Stimulated activated naive CD8-positive, alpha-beta T cell treated with anti-CD3 and anti-CD28 coated beads, Interleukin-15, amount 100 ng/mL, for 72 hours (primary cell): ENCODE measurements around the gene DIP2A.
A peak's percentile ranks its signal among the peaks of the same experiment; 100 is the strongest.
"Not testable (repeated sequence)": the region's sequence is repeated elsewhere in the genome, so short reads cannot be mapped to it uniquely, and the experiment has no call there.

Experiments
- ATAC-seq: fragments of 150-1000 bp; cut with Tn5 transposase; 2 replicates; pipeline ENCODE4 v1.10.0; 2021; ENCODE audit warnings: mild to moderate bottlenecking, moderate library complexity
- DNase-seq, 2 donors: peaks; one replicate each; pipeline ENCODE4 v3.0.0; 2021 to 2022
- H3K27ac Mint-ChIP-seq, 2 donors: one replicate each; pipeline ENCODE4 v1.8.0; 2022; ENCODE audit warnings: mild to moderate bottlenecking in 2 of 2, mixed read lengths in 2 of 2, moderate library complexity in 2 of 2
- H3K27me3 Mint-ChIP-seq: one replicate; pipeline ENCODE4 v1.8.0; 2022; ENCODE audit warnings: mixed read lengths
- H3K4me1 Mint-ChIP-seq: one replicate; pipeline ENCODE4 v1.8.0; 2022; ENCODE audit warnings: mild to moderate bottlenecking, mixed read lengths
- H3K4me3 Mint-ChIP-seq, 2 donors: one replicate each; pipeline ENCODE4 v1.8.0; 2022; ENCODE audit warnings: mild to moderate bottlenecking in 2 of 2, mixed read lengths in 2 of 2, moderate library complexity in 1 of 2
- H3K9me3 Mint-ChIP-seq, 2 donors: one replicate each; pipeline ENCODE4 v1.8.0; 2022; ENCODE audit warnings: mixed read lengths in 2 of 2

The DIP2A gene

GRCh38 chr21:46572850-46573249, 114.2 kb downstream of the DIP2A start:
- H3K27me3 Mint-ChIP-seq, result no peaks in the 10 kb centered on the region
- DNase-seq, result no peak
- H3K4me1 Mint-ChIP-seq, result peaks cover 6% of the 10 kb centered on the region
- ATAC-seq, result no peak
- H3K9me3 Mint-ChIP-seq, result peaks cover 5 to 15% of the 10 kb centered on the region in 2 donors
- H3K4me3 Mint-ChIP-seq, result no peak overlapping the region
- H3K27ac Mint-ChIP-seq, result no peak overlapping the region

GRCh38 chr21:46577786-46578185, 119.1 kb downstream of the DIP2A start:
- H3K4me1 Mint-ChIP-seq, ATAC-seq, DNase-seq, H3K27me3 Mint-ChIP-seq, H3K4me3 Mint-ChIP-seq, H3K27ac Mint-ChIP-seq: not testable (repeated sequence)
- peaks cover 29 to 56% of the 10 kb centered on the region in 2 donors for H3K9me3 Mint-ChIP-seq

DNA sequence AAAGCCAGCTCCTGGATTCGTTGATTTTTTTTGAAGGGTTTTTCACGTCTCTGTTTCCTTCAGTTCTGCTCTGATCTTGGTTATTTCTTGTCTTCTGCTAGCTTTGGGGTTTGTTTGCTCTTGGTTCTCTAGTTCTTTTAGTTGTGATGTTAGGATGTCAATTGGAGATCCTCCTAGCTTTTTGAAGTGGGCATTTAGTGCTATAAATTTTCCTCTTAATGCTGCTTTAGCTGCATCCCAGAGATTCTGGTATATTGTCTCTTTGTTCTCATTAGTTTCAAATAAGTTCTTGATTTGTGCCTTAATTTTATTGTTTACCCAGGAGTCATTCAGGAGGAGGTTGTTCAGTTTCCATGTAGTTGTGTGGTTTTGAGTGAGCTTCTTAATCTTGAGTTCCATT, 120.7 kb downstream of the DIP2A start:
- H3K27me3 Mint-ChIP-seq, DNase-seq, ATAC-seq, H3K4me3 Mint-ChIP-seq, H3K4me1 Mint-ChIP-seq, H3K27ac Mint-ChIP-seq: not testable (repeated sequence)
- peaks cover 38 to 66% of the 10 kb centered on the region in 2 donors for H3K9me3 Mint-ChIP-seq

- DNase-seq (no peak), ATAC-seq (no peak)
- no peak overlapping the region for H3K4me3 Mint-ChIP-seq
- peaks cover 7% of the 10 kb centered on the region for H3K4me1 Mint-ChIP-seq
- H3K27me3 Mint-ChIP-seq, result no peaks in the 10 kb centered on the region
- no peak overlapping the region for H3K27ac Mint-ChIP-seq
- H3K9me3 Mint-ChIP-seq, result peaks cover 52 to 83% of the 10 kb centered on the region in 2 donors
Measured at GRCh38 chr21:46581780-46582307, 123.2 kb downstream of the DIP2A start.

DNA sequence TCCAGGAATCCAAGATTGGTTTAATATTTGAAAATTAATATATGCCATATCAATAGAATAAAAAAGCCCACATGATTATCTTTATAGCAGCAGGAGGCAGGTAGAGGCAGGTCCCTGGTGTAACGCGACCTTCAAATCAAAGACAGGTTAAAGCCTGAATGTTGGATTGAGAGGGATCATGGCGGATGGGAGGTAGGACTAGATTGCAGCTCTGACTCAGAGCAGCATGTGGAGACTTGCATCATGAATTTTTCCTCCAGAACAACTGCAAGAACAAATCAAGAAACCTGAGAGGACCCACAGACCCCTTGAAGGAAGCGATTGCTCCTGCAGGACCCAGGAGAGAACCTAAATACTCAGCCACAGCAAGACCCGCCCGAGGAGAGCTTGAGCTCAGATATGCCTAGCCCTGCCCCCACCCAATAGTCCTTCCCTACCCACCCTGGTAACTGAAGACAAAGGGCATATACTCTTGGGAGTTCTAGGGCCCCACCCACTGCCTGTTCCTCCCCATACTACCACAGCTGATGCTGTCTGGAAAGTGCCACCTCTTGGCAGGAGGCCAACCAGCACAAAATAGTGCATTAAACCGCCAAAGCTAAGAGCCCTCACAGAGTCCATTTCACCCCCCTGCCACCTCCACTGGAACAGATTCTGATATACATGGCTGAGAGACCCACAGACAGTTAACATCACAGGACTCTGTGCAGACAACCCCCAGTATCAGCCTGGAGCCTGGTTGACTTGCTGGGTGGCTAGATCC, 126.7 kb downstream of the DIP2A start:
- no peaks in the 10 kb centered on the region for H3K27me3 Mint-ChIP-seq
- H3K27ac Mint-ChIP-seq, result no peak overlapping the region
- peaks cover 19% of the 10 kb centered on the region for H3K4me1 Mint-ChIP-seq
- DNase-seq (no peak), ATAC-seq (no peak)
- peaks cover 57 to 83% of the 10 kb centered on the region in 2 donors for H3K9me3 Mint-ChIP-seq
- H3K4me3 Mint-ChIP-seq, result no peak overlapping the region

DNA sequence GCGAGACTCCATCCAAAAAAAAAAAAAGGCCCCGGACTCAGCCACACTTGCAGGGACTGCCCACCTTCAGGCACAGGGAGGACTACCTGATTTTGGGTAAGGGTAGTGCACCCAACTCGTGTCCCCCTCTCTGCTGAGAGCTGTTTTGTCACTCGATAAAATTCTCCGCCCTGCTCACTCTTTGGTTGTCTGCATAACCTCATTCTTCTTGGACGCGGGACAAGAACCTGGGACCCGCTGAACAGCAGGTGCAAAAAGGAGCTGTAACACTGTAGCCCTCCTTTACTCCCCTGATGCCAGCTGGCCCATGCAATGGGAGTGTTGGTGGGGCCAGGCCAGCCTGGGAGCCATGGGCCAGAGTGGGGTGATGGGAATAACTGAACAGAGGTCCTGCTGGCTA, 135.6 kb downstream of the DIP2A start:
- Mint-ChIP-seq H3K4me1 (peaks cover 15% of the 10 kb centered on the region), H3K9me3 (peaks cover 30 to 52% of the 10 kb centered on the region in 2 donors), H3K27ac (no peak overlapping the region), H3K4me3 (no peak overlapping the region), H3K27me3 (no peaks in the 10 kb centered on the region)
- no peak for DNase-seq
- no peak for ATAC-seq

- Mint-ChIP-seq H3K27me3 (no peaks in the 10 kb centered on the region), H3K9me3 (peaks cover 10 to 33% of the 10 kb centered on the region in 2 donors), H3K4me3 (no peak overlapping the region), H3K27ac (peak overlapping the region in 1 of 2 donors; percentile 40), H3K4me1 (peaks cover 26% of the 10 kb centered on the region)
- DNase-seq (no peak), ATAC-seq (no peak)
Measured at GRCh38 chr21:46596201-46596600, 137.5 kb downstream of the DIP2A start.

GRCh38 chr21:46597031-46597430, 138.3 kb downstream of the DIP2A start:
- H3K27me3 Mint-ChIP-seq, result no peaks in the 10 kb centered on the region
- H3K27ac Mint-ChIP-seq, result no peak overlapping the region
- ATAC-seq (no peak), DNase-seq (no peak)
- H3K9me3 Mint-ChIP-seq, result peaks cover 3 to 25% of the 10 kb centered on the region in 2 donors
- H3K4me3 Mint-ChIP-seq, result no peak overlapping the region
- H3K4me1 Mint-ChIP-seq, result peaks cover 34% of the 10 kb centered on the region

DNA sequence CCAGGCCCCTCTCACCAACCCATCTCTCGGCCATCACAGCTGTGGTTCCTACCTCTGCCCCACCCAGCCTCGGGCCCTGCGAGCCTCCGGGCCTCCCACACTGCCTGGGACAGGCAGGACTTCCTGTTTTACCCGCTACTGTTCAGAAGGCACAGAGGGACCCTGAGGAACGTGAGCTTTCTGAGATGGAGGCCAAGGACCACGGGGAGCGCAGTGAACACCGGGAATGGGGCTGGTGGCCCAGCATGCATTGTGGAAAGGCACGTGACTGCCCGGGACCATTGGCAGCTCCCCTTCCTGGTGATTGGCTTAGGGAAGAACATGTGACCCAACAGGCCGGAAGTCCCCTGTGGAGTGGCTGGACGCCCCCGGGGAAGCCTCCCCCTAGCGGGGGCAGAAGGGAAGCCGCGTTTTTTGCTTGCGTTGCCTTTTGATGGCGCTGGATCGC, 139.2 kb downstream of the DIP2A start:
- no peak for DNase-seq
- H3K27me3 Mint-ChIP-seq, result no peaks in the 10 kb centered on the region
- no peak overlapping the region for H3K4me3 Mint-ChIP-seq
- no peak overlapping the region for H3K27ac Mint-ChIP-seq
- H3K9me3 Mint-ChIP-seq, result peaks cover 3 to 16% of the 10 kb centered on the region in 2 donors
- H3K4me1 Mint-ChIP-seq, result peaks cover 39% of the 10 kb centered on the region
- ATAC-seq, result no peak

DNA sequence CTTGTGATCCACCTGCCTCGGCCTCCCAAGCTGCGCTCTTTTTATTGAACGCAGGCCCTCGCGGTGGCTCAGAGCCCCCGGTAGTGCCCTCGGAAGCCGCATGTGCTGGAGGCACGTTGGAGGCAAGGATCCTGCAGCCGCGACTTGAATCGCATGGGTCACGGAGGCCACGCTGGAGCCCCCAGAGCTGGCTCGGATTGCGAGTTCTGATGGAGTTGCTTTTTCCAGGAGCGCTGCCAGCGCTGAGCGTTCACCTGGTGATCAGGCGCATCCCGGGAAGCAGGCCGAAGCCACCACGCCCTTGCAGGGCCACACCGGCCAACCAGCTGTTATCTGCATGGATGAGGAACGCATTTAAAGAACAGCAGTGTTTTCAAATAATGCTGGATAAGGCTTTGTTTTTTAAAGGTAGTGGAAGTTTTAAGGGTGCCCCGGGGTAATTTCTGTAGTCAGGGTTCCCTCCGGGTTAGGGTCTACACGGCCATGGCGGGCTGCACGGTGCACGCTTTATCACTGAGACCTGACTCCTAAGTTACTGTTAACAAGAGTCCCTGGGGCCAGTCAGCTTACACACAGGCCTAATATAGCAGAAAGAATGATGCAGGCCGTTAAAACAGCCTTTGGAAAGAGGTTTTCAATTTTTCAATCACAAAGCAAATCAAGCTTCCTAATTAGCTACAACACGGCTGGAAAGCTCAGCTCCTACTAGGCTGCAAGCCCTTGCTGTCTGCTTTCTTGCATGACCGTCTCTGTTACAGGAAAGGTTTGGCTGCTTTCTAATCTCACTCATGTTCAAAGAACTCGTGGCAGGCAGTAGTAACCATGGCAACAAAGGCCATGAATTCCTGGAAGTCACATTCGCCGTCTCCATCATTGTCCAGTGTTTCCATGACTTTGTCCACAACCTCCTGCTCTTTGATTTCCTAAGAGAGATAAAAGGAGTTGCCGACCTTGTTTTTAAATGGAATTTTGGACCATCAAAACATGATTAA, 140.2 kb downstream of the DIP2A start:
- DNase-seq, result no peak
- H3K4me3 Mint-ChIP-seq, result no peak overlapping the region
- peak overlapping the region in 1 of 2 donors; percentile 15 for H3K27ac Mint-ChIP-seq
- H3K9me3 Mint-ChIP-seq, result peaks cover 0 to 6% of the 10 kb centered on the region in 2 donors
- H3K4me1 Mint-ChIP-seq, result peaks cover 39% of the 10 kb centered on the region
- ATAC-seq, result no peak
- no peaks in the 10 kb centered on the region for H3K27me3 Mint-ChIP-seq

- Mint-ChIP-seq H3K4me3 (no peak overlapping the region), H3K27ac (no peak overlapping the region), H3K9me3 (no peaks in the 10 kb centered on the region), H3K27me3 (no peaks in the 10 kb centered on the region), H3K4me1 (peaks cover 46% of the 10 kb centered on the region)
- DNase-seq, result no peak
- no peak for ATAC-seq
Measured at GRCh38 chr21:46600305-46600704, 141.6 kb downstream of the DIP2A start.

DNA sequence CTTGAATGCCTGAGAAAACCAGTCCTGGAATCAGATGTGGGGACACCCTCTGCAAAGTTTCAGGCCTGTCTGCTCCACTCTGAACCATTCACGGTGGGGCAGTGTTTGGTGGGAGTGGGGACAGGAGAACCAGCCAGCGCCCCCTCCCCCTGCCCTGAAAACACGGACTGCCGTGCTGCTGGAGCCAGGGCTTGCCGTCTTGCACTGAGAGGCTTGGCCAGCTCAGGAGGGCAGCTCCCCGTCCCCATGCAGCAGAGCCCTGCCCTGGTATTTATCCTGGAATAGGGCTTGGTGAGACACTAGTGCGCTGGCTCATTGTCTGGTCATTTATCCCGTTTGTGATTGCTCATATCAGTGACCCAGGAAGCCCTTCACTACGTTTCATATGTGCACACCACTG, 142.3 kb downstream of the DIP2A start:
- Mint-ChIP-seq H3K4me3 (no peak overlapping the region), H3K9me3 (no peaks in the 10 kb centered on the region), H3K4me1 (peaks cover 53% of the 10 kb centered on the region), H3K27ac (no peak overlapping the region), H3K27me3 (no peaks in the 10 kb centered on the region)
- no peak for ATAC-seq
- no peak for DNase-seq

DNA sequence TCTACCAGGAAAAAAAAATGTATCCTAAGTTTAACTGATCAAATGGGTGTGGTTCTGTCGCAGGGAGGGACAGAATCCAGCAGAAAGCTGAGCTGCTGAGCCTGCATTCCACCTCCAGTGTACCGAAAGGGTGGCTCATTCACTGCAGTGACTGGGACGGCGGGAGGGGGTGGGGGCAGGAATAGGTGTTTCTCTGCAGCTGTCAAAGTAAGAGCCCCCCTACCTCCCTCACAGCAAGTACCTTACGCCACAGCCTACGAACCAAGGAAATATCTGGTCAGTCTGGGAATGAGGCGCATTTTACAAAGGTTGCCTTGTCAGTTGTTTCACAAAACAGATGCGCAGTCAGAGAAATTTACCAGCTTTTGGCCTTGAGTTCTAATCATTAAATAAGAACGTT, 144.5 kb downstream of the DIP2A start:
- no peak for ATAC-seq
- no peak overlapping the region for H3K27ac Mint-ChIP-seq
- peaks cover 68% of the 10 kb centered on the region for H3K4me1 Mint-ChIP-seq
- H3K4me3 Mint-ChIP-seq, result no peak overlapping the region
- no peak for DNase-seq
- no peaks in the 10 kb centered on the region for H3K9me3 Mint-ChIP-seq
- no peaks in the 10 kb centered on the region for H3K27me3 Mint-ChIP-seq

GRCh38 chr21:46604329-46604974, 145.8 kb downstream of the DIP2A start:
- H3K9me3 Mint-ChIP-seq, result no peaks in the 10 kb centered on the region
- peak overlapping the region in 1 of 2 donors; percentile 87 for H3K27ac Mint-ChIP-seq
- H3K4me3 Mint-ChIP-seq, result peak overlapping the region; percentile 67 to 77
- ATAC-seq (peak; percentile 9), DNase-seq (no peak)
- H3K4me1 Mint-ChIP-seq, result peaks cover 60% of the 10 kb centered on the region
- no peaks in the 10 kb centered on the region for H3K27me3 Mint-ChIP-seq
